Subcutaneous adipose tissue (tissue), 4 donors: ENCODE data around the gene DHX29. TPM values are rescaled to one million over a fixed set of nuclear protein-coding genes. Genes with fewer than 3 reads are reported as not detected.

Experiments
- total RNA-seq, 4 donors: library from RNA; depleted of rRNA; stranded (reverse); fragments of >200 nt; gene quantifications; one replicate each; pipeline ENCODE4 v1.1.0, GENCODE V29; 2016
- TF ChIP-seq, protein P1 (sequence below): fragments of 450-650 bp; IDR thresholded peaks from one replicate; pipeline ENCODE4 v1.5.1; 2016; ENCODE audit warnings: low read depth, mild to moderate bottlenecking, control low read depth, antibody characterized with exemption, moderate library complexity

Gene DHX29
- total RNA-seq, 4 donors from 2014 or later: 21.3 to 39.5 (median 30.2) TPM

DNA sequence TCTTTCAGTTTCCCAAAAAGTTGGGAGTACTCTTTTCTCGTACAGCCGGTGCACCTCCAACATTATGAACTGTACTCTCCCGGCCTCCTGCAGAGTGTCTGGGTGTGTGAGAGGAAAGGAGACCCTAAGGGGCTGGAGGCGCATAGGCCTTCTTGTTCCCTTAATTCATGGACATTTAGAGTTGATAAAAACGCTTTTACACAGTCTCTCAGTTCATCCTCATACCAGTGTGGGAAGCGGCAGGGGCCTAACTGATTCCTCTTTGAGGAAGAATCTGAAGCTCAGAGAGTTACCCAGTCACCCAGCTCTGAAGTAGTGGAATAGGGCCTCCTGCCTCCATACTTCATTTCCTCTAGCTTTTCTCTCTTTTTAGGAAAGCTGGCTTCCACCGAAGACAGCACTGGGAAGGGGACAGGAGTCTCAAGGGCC, 83.7 kb downstream of the DHX29 start:
- TF ChIP-seq, protein P1, sequence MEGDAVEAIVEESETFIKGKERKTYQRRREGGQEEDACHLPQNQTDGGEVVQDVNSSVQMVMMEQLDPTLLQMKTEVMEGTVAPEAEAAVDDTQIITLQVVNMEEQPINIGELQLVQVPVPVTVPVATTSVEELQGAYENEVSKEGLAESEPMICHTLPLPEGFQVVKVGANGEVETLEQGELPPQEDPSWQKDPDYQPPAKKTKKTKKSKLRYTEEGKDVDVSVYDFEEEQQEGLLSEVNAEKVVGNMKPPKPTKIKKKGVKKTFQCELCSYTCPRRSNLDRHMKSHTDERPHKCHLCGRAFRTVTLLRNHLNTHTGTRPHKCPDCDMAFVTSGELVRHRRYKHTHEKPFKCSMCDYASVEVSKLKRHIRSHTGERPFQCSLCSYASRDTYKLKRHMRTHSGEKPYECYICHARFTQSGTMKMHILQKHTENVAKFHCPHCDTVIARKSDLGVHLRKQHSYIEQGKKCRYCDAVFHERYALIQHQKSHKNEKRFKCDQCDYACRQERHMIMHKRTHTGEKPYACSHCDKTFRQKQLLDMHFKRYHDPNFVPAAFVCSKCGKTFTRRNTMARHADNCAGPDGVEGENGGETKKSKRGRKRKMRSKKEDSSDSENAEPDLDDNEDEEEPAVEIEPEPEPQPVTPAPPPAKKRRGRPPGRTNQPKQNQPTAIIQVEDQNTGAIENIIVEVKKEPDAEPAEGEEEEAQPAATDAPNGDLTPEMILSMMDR: no peak

- TF ChIP-seq, protein P1: no peak
Observed at GRCh38 chr5:55222985-55223811, 84.3 kb downstream of the DHX29 start.

DNA sequence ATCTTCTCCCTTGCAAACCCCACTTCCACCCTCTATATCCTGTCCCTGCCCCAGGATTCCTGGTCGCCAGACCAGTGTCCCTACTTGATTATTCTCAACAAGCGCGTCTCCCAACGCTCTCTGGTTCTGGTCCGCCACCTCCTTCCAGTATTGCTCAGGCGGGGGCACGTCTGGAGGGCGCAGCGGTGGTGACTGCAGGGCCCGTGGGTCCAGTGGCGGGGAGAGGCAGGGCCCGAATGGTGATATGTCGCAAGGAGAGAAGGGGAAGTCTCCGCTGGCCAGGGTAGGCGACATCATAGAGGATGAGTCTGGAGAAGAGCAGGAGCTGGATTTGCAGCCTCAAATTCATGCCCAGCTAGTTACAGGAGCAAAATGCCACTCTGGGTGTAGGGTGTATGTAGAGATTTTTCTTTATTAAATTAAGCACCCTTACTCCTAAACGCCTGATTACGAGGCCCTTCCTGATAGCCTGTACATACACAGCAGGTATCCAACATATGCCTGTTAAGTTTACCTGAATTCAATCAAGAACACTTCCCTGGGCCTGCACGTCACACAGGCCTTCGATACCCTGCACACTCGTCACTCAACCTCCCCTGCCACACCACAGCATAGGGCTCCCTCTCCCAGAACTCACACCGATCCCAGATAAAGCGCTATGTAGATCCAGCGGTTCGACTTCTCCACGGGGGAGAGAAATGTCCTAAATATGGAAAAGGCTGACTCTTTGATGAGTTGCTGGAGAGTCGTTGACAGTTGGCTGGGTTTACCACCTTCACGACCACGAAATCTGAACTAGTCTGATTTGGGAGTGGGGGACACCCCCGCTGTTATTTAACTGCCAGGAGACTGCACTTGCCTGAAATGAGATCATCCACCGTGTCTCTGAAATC, 85.2 kb downstream of the DHX29 start:
- TF ChIP-seq, protein P1: no peak

- TF ChIP-seq, protein P1: no peak
Observed at GRCh38 chr5:55220433-55221185, 86.9 kb downstream of the DHX29 start.

GRCh38 chr5:55219770-55220169, 87.7 kb downstream of the DHX29 start:
- TF ChIP-seq, protein P1: no peak

DNA sequence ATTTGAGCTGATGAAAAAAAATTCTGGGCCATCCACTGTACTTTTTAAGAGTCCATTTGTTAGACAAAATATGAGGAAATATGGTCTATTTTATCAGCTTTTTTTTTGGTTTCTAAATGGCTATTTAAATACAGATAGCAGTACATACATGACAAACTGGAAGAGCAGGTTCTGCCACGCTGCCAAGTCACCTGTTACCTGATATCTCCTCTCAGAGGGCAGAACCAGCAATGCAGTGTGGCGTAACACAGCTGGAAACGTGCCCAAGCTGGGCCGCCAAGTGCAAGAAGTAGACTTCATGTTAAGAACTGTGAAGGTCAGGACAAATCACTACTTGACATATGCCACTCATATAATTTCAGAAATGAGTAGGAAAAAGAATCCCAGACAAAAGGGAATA, 88.5 kb downstream of the DHX29 start:
- TF ChIP-seq, protein P1: no peak
